MG63 (cell line): ENCODE results near the gene NAA20. TPM values are rescaled to one million over a fixed set of nuclear protein-coding genes. Genes with fewer than 3 reads are reported as not detected.

Source experiments
- DNase-seq: peaks from one replicate; pipeline ENCODE4 v3.0.0-alpha.2; 2020
- H3K27me3 ChIP-seq: fragments of 250-450 bp; sonication (Bioruptor Pico); 2 replicates; pipeline ENCODE4 v1.5.1; 2020; ENCODE audit warnings: mild to moderate bottlenecking, moderate library complexity
- H3K36me3 ChIP-seq: fragments of 250-450 bp; sonication (Bioruptor Pico); 2 replicates; pipeline ENCODE4 v1.5.1; 2020; ENCODE audit warnings: mild to moderate bottlenecking, moderate library complexity
- H3K4me3 ChIP-seq: fragments of 250-450 bp; sonication (Bioruptor Pico); 2 replicates; pipeline ENCODE4 v1.5.1; 2020; ENCODE audit warnings: mild to moderate bottlenecking, moderate library complexity
- H3K9me3 ChIP-seq: fragments of 250-450 bp; sonication (Bioruptor Pico); 2 replicates; pipeline ENCODE4 v1.5.1; 2020; ENCODE audit warnings: mild to moderate bottlenecking, moderate library complexity
- total RNA-seq: library from RNA; depleted of rRNA; stranded (reverse); fragments of >200 nt; shearing (Covaris generic); gene quantifications from 2 replicates; pipeline ENCODE4 v1.2.3, GENCODE V29; 2014; ENCODE audit warnings: low replicate concordance

The NAA20 gene
- total RNA-seq, 1 experiment from 2014 or later = 86.6 TPM

- no peak for DNase-seq
Measured at GRCh38 chr20:20027284-20027683, 10.1 kb downstream of the NAA20 start.

GRCh38 chr20:20031790-20032189 is 14.6 kb downstream of the NAA20 start:
- H3K36me3 ChIP-seq = peaks cover 58% of the 10 kb centered on the region

More at GRCh38 chr20:20027284-20027683, 10.1 kb downstream of the NAA20 start:
- Histone ChIP-seq H3K36me3 (peaks cover 44% of the 10 kb centered on the region), H3K4me3 (no peak overlapping the region), H3K27me3 (no peaks in the 10 kb centered on the region), H3K9me3 (no peaks in the 10 kb centered on the region)

GRCh38 chr20:20034486-20034885 is 17.3 kb downstream of the NAA20 start:
- no peak overlapping the region for H3K4me3 ChIP-seq
- no peaks in the 10 kb centered on the region for H3K27me3 ChIP-seq
- no peaks in the 10 kb centered on the region for H3K9me3 ChIP-seq
- DNase-seq = no peak
- peaks cover 53% of the 10 kb centered on the region for H3K36me3 ChIP-seq

More at GRCh38 chr20:20031790-20032189, 14.6 kb downstream of the NAA20 start:
- no peak overlapping the region for H3K4me3 ChIP-seq
- H3K9me3 ChIP-seq = no peaks in the 10 kb centered on the region
- no peak for DNase-seq
- H3K27me3 ChIP-seq = no peaks in the 10 kb centered on the region

GRCh38 chr20:20036756-20037155 is 19.6 kb downstream of the NAA20 start:
- Histone ChIP-seq H3K27me3 (no peaks in the 10 kb centered on the region), H3K9me3 (no peaks in the 10 kb centered on the region), H3K4me3 (no peak overlapping the region), H3K36me3 (peaks cover 42% of the 10 kb centered on the region)
- no peak for DNase-seq

GRCh38 chr20:20037960-20038359 is 20.8 kb downstream of the NAA20 start:
- Histone ChIP-seq H3K36me3 (peaks cover 41% of the 10 kb centered on the region), H3K4me3 (no peak overlapping the region), H3K9me3 (no peaks in the 10 kb centered on the region), H3K27me3 (no peaks in the 10 kb centered on the region)
- DNase-seq = no peak

GRCh38 chr20:20038586-20038985 is 21.4 kb downstream of the NAA20 start:
- Histone ChIP-seq H3K36me3 (peaks cover 41% of the 10 kb centered on the region), H3K27me3 (no peaks in the 10 kb centered on the region), H3K9me3 (no peaks in the 10 kb centered on the region), H3K4me3 (no peak overlapping the region)
- DNase-seq = no peak

- peaks cover 34% of the 10 kb centered on the region for H3K36me3 ChIP-seq
- DNase-seq = no peak
- H3K9me3 ChIP-seq = no peaks in the 10 kb centered on the region
- no peak overlapping the region for H3K4me3 ChIP-seq
- no peaks in the 10 kb centered on the region for H3K27me3 ChIP-seq
Measured at GRCh38 chr20:20039752-20040387, 22.7 kb downstream of the NAA20 start.

GRCh38 chr20:20051767-20052073 is 34.6 kb downstream of the NAA20 start:
- Histone ChIP-seq H3K36me3 (peaks cover 13% of the 10 kb centered on the region), H3K4me3 (peak overlapping the region; percentile 94), H3K9me3 (no peaks in the 10 kb centered on the region), H3K27me3 (no peaks in the 10 kb centered on the region)
- DNase-seq = no peak

- H3K9me3 ChIP-seq = no peaks in the 10 kb centered on the region
- H3K4me3 ChIP-seq = peak within 1 kb of the TSS; percentile 94
- H3K36me3 ChIP-seq = peaks cover 13% of the 10 kb centered on the region; the same call in 1 of the 2 replicates
- H3K27me3 ChIP-seq = no peaks in the 10 kb centered on the region
- peak; percentile 90 for DNase-seq
Measured at GRCh38 chr20:20052074-20052970, 35.2 kb downstream of the NAA20 start, which contains the start of the genes CFAP61 and CRNKL1. CFAP61 (plus strand) TSS chr20:20052532; CDS start chr20:20056654, 4,122 bp downstream. CRNKL1 (minus strand) TSS chr20:20052466; CDS start chr20:20052342, 124 bp downstream.

- Histone ChIP-seq H3K27me3 (no peaks in the 10 kb centered on the region), H3K9me3 (no peaks in the 10 kb centered on the region), H3K4me3 (no peak overlapping the region), H3K36me3 (no peaks in the 10 kb centered on the region)
- DNase-seq = no peak
Measured at GRCh38 chr20:20060234-20060998, 43.3 kb downstream of the NAA20 start.

- no peak for DNase-seq
- H3K36me3 ChIP-seq = no peaks in the 10 kb centered on the region
- no peaks in the 10 kb centered on the region for H3K27me3 ChIP-seq
- no peak overlapping the region for H3K4me3 ChIP-seq
- no peaks in the 10 kb centered on the region for H3K9me3 ChIP-seq
Measured at GRCh38 chr20:20063941-20064702, 47.0 kb downstream of the NAA20 start.

- no peaks in the 10 kb centered on the region for H3K36me3 ChIP-seq
- H3K9me3 ChIP-seq = no peaks in the 10 kb centered on the region
- no peak for DNase-seq
- H3K27me3 ChIP-seq = no peaks in the 10 kb centered on the region
- H3K4me3 ChIP-seq = no peak overlapping the region
Measured at GRCh38 chr20:20065361-20065760, 48.2 kb downstream of the NAA20 start.

- Histone ChIP-seq H3K9me3 (no peaks in the 10 kb centered on the region), H3K27me3 (no peaks in the 10 kb centered on the region), H3K4me3 (no peak overlapping the region), H3K36me3 (no peaks in the 10 kb centered on the region)
- DNase-seq = no peak
Measured at GRCh38 chr20:20070871-20071726, 53.9 kb downstream of the NAA20 start.

GRCh38 chr20:20073801-20074371 is 56.7 kb downstream of the NAA20 start:
- H3K27me3 ChIP-seq = no peaks in the 10 kb centered on the region
- no peak for DNase-seq
- no peak overlapping the region for H3K4me3 ChIP-seq
- no peaks in the 10 kb centered on the region for H3K36me3 ChIP-seq
- no peaks in the 10 kb centered on the region for H3K9me3 ChIP-seq

GRCh38 chr20:20075032-20075431 is 57.9 kb downstream of the NAA20 start:
- Histone ChIP-seq H3K9me3 (no peaks in the 10 kb centered on the region), H3K36me3 (no peaks in the 10 kb centered on the region), H3K4me3 (no peak overlapping the region), H3K27me3 (no peaks in the 10 kb centered on the region)
- no peak for DNase-seq
